NCI-H128 (cell line): ENCODE results near the gene E2F4.

Source experiments
- DNase-seq: peaks from one replicate; lab custom pipeline; 2025; ENCODE audit not compliant: unreplicated experiment; lab: John Stamatoyannopoulos, UW

E2F4 gene

DNA sequence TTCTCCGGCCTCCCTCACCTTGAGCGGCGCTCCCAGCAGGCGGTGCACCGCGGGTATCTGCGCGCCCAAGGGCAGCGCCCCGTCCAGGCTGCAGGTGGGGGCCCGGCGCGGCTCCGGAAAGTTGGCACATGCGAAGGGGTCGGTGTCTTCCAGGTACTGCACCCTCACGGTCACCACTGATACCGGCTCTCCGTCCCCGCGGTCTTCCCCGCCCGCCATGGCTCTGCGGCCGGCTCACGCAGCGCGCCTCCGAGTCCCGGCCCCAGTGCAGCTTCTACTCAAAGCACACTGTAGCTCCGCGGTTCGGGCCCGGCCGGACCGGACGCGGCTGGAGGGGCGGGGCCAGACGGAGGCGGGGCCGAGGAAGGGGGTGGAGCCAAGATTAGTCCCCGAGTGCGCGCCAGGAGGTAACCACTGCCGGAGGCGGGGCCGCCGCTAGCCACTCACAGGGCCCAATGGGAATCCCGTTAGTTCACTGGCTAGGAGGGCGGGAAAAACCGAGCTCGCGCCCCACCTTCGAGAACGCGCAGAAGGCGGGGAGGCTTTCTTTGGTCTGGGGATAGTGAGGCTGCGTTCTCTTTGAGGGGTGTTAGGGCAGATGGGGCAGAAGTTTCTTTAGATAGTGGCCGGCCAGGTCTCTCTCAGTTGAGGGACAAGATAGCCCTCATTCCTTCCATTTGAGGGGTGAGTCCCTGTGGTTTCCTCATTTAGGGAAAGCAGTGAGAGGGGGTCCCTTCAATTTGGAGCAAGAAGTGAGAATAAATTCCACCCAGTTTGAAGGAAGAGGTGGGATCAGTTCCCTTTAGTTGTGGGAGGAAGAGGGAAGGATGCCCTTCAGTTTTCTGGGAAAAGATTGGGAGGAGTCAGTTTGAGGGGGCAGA, 55.5 kb downstream of the E2F4 start, which contains the start of gene FHOD1:
Gene FHOD1, minus strand, starts transcription at position 290 of the 881 bp plus-strand sequence. Its CDS starts 71 bp downstream, at position 219.
- peak; percentile 72 for DNase-seq

DNA sequence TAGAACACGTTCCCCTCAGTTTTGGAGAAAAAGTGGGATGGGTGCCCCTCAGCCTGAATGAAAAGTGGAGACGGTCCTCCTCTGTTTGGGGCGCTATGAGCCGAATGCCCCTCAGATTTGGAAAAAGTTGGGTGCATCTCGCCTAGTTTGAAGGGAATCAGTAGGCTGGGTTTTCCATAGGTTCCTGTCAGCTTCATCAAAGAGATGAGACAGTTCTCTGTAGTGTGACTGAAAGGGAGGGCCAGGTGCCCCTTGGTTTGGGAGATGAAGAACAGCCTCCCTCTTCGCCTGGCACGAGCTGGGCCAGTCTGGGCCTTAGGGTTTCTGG, 56.1 kb downstream of the E2F4 start:
- DNase-seq, result no peak
